ENCODE measurements around the gene COL4A4. TPM values are rescaled to one million over a fixed set of nuclear protein-coding genes. Genes with fewer than 3 reads are reported as not detected.

Gene COL4A4
- total and polyA plus RNA-seq, 2 of the 13 experiments (the other 11 are each of a cell fraction or from before 2014, with no cell fraction given), result not detected

DNA sequence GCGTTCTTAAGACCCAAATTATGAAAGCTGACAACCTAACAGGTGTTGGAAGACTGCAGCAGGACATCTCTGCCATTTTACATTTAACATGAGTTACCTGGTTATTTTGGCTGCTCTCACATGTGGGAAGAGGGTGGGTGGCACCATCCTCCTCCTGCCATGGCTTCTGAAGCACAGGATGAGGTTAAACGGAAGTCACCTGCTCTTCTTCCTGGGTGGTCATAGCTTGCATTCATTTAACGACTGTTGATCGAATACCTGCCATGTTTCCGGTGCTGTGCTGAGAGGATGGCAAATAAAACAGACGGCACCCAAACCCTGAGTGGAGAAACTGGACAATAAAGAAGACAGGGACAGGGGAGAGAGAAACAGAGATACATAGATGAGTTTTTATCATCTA is 210.2 kb downstream of the COL4A4 start (continued):
- TF ChIP-seq, protein P1, sequence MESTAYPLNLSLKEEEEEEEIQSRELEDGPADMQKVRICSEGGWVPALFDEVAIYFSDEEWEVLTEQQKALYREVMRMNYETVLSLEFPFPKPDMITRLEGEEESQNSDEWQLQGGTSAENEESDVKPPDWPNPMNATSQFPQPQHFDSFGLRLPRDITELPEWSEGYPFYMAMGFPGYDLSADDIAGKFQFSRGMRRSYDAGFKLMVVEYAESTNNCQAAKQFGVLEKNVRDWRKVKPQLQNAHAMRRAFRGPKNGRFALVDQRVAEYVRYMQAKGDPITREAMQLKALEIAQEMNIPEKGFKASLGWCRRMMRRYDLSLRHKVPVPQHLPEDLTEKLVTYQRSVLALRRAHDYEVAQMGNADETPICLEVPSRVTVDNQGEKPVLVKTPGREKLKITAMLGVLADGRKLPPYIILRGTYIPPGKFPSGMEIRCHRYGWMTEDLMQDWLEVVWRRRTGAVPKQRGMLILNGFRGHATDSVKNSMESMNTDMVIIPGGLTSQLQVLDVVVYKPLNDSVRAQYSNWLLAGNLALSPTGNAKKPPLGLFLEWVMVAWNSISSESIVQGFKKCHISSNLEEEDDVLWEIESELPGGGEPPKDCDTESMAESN (CRISPR knock-in tag; conservative IDR thresholded peaks at IDR 0.05), result no peak
- TF ChIP-seq ZNF709 (CRISPR knock-in tag; IDR thresholded peaks at IDR 0.05), result no peak
- TF ChIP-seq ZNF256 (CRISPR knock-in tag; conservative IDR thresholded peaks at IDR 0.05), result no peak
- TF ChIP-seq CHCHD3 (CRISPR knock-in tag; IDR thresholded peaks at IDR 0.05), result no peak

DNA sequence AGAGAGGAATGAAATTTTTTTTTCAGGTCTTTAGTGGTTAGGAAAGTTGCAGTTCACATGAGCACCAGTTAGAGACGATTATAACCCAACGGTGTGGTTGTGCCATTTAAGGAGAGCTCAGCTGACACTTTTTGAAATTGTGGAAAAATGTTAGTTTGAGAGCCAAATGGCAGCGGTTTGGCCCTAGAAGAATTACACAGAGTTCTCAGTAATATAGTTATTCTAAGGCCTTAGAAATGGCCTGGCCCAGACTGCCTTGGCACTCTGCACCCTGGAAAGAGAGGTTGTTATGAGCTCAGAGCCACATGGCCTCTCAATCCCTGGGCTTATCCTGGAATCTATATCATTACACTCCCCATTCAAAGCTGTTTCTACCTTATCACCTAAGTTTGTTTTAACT is 210.8 kb downstream of the COL4A4 start:
- Histone ChIP-seq H3K79me2 (ENCODE audit: insufficient read depth, low read length) (no peaks in the 10 kb centered on the region), H3K27ac (ENCODE audit: extremely low read length, insufficient read depth, low read length) (no peak overlapping the region), H3K4me1 (ENCODE audit: insufficient read depth, low read length) (peaks cover 12% of the 10 kb centered on the region), H3K4me2 (ENCODE audit: low read depth, low read length) (no peak overlapping the region), H2AFZ (ENCODE audit: low read length) (no peak overlapping the region), H3K36me3 (replicated peaks in 1 of 2; ENCODE audit: control insufficient read depth in 1 of 2, insufficient read depth in 2 of 2, low read length in 2 of 2) (no peaks in the 10 kb centered on the region), H3K27me3 (ENCODE audit: control insufficient read depth in 1 of 2, insufficient read depth in 2 of 2, low read length in 2 of 2) (no peaks in the 10 kb centered on the region), H3K9me3 (ENCODE audit: low read length) (no peaks in the 10 kb centered on the region), H3K9ac (ENCODE audit: insufficient read depth, low read depth, low read length) (no peak overlapping the region), H4K20me1 (ENCODE audit: insufficient read depth, low read length) (no peaks in the 10 kb centered on the region), H3K4me3 (replicated peaks in 1 of 3; ENCODE audit: insufficient read depth in 1 of 3, low read depth in 2 of 3, low read length in 3 of 3) (no peak overlapping the region)
- ATAC-seq (no peak), DNase-seq (ENCODE audit: low spot score) (no peak), FAIRE-seq (no peak)
- ChIA-PET POLR2A (no interaction called here), CTCF (ENCODE audit: low intra/inter-chr PET ratio, low total read pairs) (no interaction called here)
- in situ Hi-C loops (cut with HindIII; ENCODE audit: extremely low pct_ligation_motif_present, low pct_unique_long_range_greater_than_20kb) (no loop called here), intact Hi-C loops (cut with micrococcal nuclease; ENCODE audit: unreplicated experiment) (no loop called here)
- WGBS (ENCODE audit: low lambda C conversion rate), result 67% methylated on average over 3 of the region's 3 CpGs
- BruUV-seq (replicated peaks), result no TSS peak
- no peak for TF ChIP-seq ZBTB3 (CRISPR knock-in tag; IDR thresholded peaks at IDR 0.05; ENCODE audit: borderline replicate concordance, low read depth)
- TF ChIP-seq, protein P2, sequence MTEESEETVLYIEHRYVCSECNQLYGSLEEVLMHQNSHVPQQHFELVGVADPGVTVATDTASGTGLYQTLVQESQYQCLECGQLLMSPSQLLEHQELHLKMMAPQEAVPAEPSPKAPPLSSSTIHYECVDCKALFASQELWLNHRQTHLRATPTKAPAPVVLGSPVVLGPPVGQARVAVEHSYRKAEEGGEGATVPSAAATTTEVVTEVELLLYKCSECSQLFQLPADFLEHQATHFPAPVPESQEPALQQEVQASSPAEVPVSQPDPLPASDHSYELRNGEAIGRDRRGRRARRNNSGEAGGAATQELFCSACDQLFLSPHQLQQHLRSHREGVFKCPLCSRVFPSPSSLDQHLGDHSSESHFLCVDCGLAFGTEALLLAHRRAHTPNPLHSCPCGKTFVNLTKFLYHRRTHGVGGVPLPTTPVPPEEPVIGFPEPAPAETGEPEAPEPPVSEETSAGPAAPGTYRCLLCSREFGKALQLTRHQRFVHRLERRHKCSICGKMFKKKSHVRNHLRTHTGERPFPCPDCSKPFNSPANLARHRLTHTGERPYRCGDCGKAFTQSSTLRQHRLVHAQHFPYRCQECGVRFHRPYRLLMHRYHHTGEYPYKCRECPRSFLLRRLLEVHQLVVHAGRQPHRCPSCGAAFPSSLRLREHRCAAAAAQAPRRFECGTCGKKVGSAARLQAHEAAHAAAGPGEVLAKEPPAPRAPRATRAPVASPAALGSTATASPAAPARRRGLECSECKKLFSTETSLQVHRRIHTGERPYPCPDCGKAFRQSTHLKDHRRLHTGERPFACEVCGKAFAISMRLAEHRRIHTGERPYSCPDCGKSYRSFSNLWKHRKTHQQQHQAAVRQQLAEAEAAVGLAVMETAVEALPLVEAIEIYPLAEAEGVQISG (CRISPR knock-in tag; IDR thresholded peaks at IDR 0.05), result no peak
- no peak for TF ChIP-seq MXD1 (CRISPR knock-in tag; IDR thresholded peaks at IDR 0.05)
- TF ChIP-seq CCDC6 (CRISPR knock-in tag; IDR thresholded peaks at IDR 0.05), result no peak
- no peak for TF ChIP-seq ZNF337 (CRISPR knock-in tag; IDR thresholded peaks at IDR 0.05; ENCODE audit: borderline replicate concordance, low read depth)
- TF ChIP-seq FLYWCH1 (CRISPR knock-in tag; IDR thresholded peaks at IDR 0.05), result no peak
- TF ChIP-seq UBTF (CRISPR knock-in tag; IDR thresholded peaks at IDR 0.05), result no peak
- no peak for TF ChIP-seq HMG20A (CRISPR knock-in tag; IDR thresholded peaks at IDR 0.05; ENCODE audit: borderline replicate concordance)
- no peak for TF ChIP-seq ZNF274 (CRISPR knock-in tag; IDR thresholded peaks at IDR 0.05)
- TF ChIP-seq BATF2 (CRISPR knock-in tag; IDR thresholded peaks at IDR 0.05), result no peak

All from HepG2 (cell line).